K562 (cell line): ENCODE measurements around the gene SLC1A5. TPM values are rescaled to one million over a fixed set of nuclear protein-coding genes. Genes with fewer than 3 reads are reported as not detected.

ENCODE experiments used
- ARID3A ChIP-seq: IDR thresholded peaks from 2 replicates; pipeline ENCODE4 v1.6.1; 2012; ENCODE audit warnings: low read depth, low read length, improper control_type of control experiment, borderline replicate concordance
- FOXA3 ChIP-seq, 2 experiments: fragments of 450-650 bp in 1 of 2; sonication (generic) in 1 of 2; formaldehyde crosslinking; IDR thresholded peaks in 1 of 2; conservative IDR thresholded peaks in 1 of 2; 2 replicates each; pipeline versions ENCODE4 v1.4.0 to v1.8.0; 2020 to 2022; ENCODE audit warnings: mild to moderate bottlenecking in 2 of 2, missing genetic modification reagents in 1 of 2
- PHB ChIP-seq: fragments of 250-450 bp; sonication (Bioruptor Pico); IDR thresholded peaks from 2 replicates; pipeline ENCODE4 v1.5.0; 2021
- POLR2AphosphoS2 ChIP-seq: IDR thresholded peaks from 2 replicates; pipeline ENCODE4 v1.6.1; 2012; ENCODE audit warnings: low read length, improper control_type of control experiment
- POLR2H ChIP-seq: IDR thresholded peaks from 2 replicates; pipeline ENCODE4 v1.6.1; 2016; ENCODE audit warnings: missing genetic modification characterization, low read depth, mild to moderate bottlenecking, control low read depth, missing compliant biosample characterization, moderate library complexity
- PRPF4 ChIP-seq: fragments of 200-400 bp; formaldehyde crosslinking; IDR thresholded peaks from one replicate; pipeline ENCODE4 v1.6.1; 2017; ENCODE audit warnings: low read length, low read depth, mild to moderate bottlenecking; ENCODE audit not compliant: insufficient read depth, poor library complexity, severe bottlenecking
- RAD21 ChIP-seq, 2 experiments: fragments of 250-450 bp in 1 of 2; fragments of 450-650 bp in 1 of 2; sonication (Bioruptor Pico) in 1 of 2; formaldehyde crosslinking in 1 of 2; IDR thresholded peaks in 1 of 2; conservative IDR thresholded peaks in 1 of 2; 2 replicates each; pipeline versions ENCODE4 v1.4.0 to v1.8.0; 2020 to 2022; ENCODE audit warnings: mild to moderate bottlenecking in 2 of 2, moderate library complexity in 1 of 2
- RBBP5 ChIP-seq: fragments of 200-600 bp; sonication (generic); IDR thresholded peaks from 2 replicates; pipeline ENCODE4 v1.6.1; 2012; ENCODE audit warnings: borderline replicate concordance, mild to moderate bottlenecking, low read length, control low read depth, inconsistent platforms; ENCODE audit not compliant: insufficient read depth, poor library complexity, severe bottlenecking
- SNAPC5 ChIP-seq: fragments of 250-450 bp; sonication (Bioruptor Pico); IDR thresholded peaks from 2 replicates; pipeline ENCODE4 v1.8.0; 2021; ENCODE audit warnings: moderate library complexity, mild to moderate bottlenecking, inconsistent platforms
- TSC22D4 ChIP-seq: fragments of 450-650 bp; IDR thresholded peaks from 2 replicates; pipeline ENCODE4 v1.6.1; 2016; ENCODE audit warnings: missing genetic modification characterization, missing biosample characterization, control low read depth
- ZBTB49 ChIP-seq: sonication (generic); formaldehyde crosslinking; IDR thresholded peaks from 2 replicates; pipeline ENCODE4 v1.8.0; 2022; ENCODE audit warnings: missing genetic modification reagents, mild to moderate bottlenecking, borderline replicate concordance
- ZFP1 ChIP-seq: fragments of 450-650 bp; formaldehyde crosslinking; IDR thresholded peaks from 2 replicates; pipeline ENCODE4 v1.4.0; 2020; ENCODE audit warnings: mild to moderate bottlenecking, mixed read lengths
- ZHX1 ChIP-seq: fragments of 150-350 bp; conservative IDR thresholded peaks from 2 replicates; pipeline ENCODE4 v1.6.1; 2014; ENCODE audit warnings: low read length
- ZNF12 ChIP-seq: sonication (generic); formaldehyde crosslinking; IDR thresholded peaks from 2 replicates; pipeline ENCODE4 v1.4.0; 2020; ENCODE audit warnings: mild to moderate bottlenecking, missing genetic modification reagents
- ZNF232 ChIP-seq: sonication (generic); formaldehyde crosslinking; IDR thresholded peaks from 2 replicates; pipeline ENCODE4 v1.8.0; 2022; ENCODE audit warnings: mild to moderate bottlenecking, missing genetic modification reagents
- ZNF449 ChIP-seq: fragments of 250-450 bp; sonication (Bioruptor Pico); IDR thresholded peaks from 2 replicates; pipeline ENCODE4 v1.8.0; 2022; ENCODE audit warnings: moderate library complexity, mild to moderate bottlenecking, inconsistent platforms
- polyA plus RNA-seq, 8 experiments: library from polyadenylated mRNA; depleted of rRNA in 4 of 8; stranded (reverse) in 5 of 8; unstranded in 3 of 8; fragments of >200 nt; fragmentation: Nextera tagmentation in 2 of 8; fragmentation: Illumina TruSeq in 1 of 8; extraction: Ambion mirVana in 2 of 8; extraction: Trizol in 1 of 8; gene quantifications; 2 replicates each; pipeline versions ENCODE4 v1.2.1 to v1.2.3, GENCODE V29; 2011 to 2014; ENCODE audit warnings: inconsistent platforms in 1 of 8, missing spikeins in 1 of 8
- total RNA-seq, 7 experiments: library from RNA; depleted of rRNA in 6 of 7; stranded (reverse); fragments of >200 nt in 6 of 7; fragmentation: Illumina TruSeq in 2 of 7; extraction: Trizol in 2 of 7; gene quantifications; 2 replicates each; pipeline versions ENCODE4 v1.2.1 to v1.2.3, GENCODE V29; 2011 to 2021; ENCODE audit warnings: low replicate concordance in 1 of 7

Gene SLC1A5
- total and polyA plus RNA-seq, 9 of the 15 experiments (the other 6 are each of a cell fraction or from before 2014, with no cell fraction given): 31.2 to 417 (median 134) TPM

GRCh38 chr19:46785054-46785979 is 3.1 kb downstream of the SLC1A5 start (continued):
- TF ChIP-seq ZBTB49 (no peak), TSC22D4 (no peak), RAD21 (CRISPR knock-in tag; conservative IDR thresholded peaks at IDR 0.05 in 1 of 2, IDR thresholded peaks at IDR 0.05 in 1 of 2) (no peak), POLR2H (tag) (0 out of 2 replicates have a peak, but pooled peaks have one; percentile 13), FOXA3 (CRISPR knock-in tag; conservative IDR thresholded peaks at IDR 0.05 in 1 of 2, IDR thresholded peaks at IDR 0.05 in 1 of 2) (peak in 1 of 2 experiments; percentile 45; a peak in 2 of 4 replicates), POLR2AphosphoS2 (no peak; the same call in 1 of the 2 replicates), ZNF449 (CRISPR knock-in tag) (no peak), ARID3A (no peak), ZNF12 (CRISPR knock-in tag) (no peak; the same call in 1 of the 2 replicates), ZHX1 (no peak), PHB (no peak), PRPF4 (no peak), RBBP5 (no peak), SNAPC5 (CRISPR knock-in tag) (no peak), ZFP1 (CRISPR knock-in tag) (no peak), ZNF232 (CRISPR knock-in tag) (no peak)
